NCI-H774 (cell line): ENCODE measurements around the gene ABLIM1.

ENCODE experiments used
- DNase-seq: peaks from one replicate; lab custom pipeline; 2025; lab: John Stamatoyannopoulos, UW

ABLIM1 gene

DNA sequence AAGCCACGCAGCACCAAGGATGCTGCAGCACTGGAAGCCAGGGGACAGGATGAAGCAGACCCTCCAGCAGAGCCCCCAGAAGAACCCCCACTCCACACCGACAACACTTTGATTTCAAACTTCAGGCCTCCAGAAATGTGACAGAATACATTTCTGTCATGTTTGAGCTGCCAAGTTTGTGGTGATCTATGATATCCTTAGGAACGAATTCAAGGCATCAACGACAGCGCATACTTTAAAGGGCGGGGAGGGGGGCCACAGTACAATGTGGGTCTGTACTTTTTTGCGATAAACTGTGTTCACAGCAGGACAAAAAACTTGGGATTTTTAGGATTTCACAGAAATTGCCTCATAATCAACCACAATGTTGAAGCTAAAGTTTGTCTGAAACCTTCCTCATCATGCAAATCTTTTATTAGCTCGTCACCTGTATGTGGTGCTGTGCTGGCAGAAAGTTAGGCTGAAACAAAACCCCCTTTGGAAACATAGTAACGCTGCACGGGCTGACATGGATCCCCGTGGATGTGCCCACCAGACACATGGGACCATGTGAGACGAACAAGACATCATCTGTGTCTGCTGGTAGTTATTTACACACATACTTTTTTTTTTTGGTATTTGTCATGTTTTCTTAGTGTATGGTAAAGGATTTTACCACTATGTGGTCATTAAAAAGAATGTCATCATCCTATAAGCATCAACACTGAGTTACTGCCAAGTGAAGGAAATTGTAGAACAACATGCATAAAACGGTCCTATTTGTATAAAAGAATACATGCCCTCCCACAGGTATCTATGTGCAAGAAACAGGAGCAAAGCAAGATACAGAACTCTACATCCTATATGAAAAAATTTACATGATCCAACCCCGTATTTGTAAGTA, 140.5 kb downstream of the ABLIM1 start:
- no peak for DNase-seq

DNA sequence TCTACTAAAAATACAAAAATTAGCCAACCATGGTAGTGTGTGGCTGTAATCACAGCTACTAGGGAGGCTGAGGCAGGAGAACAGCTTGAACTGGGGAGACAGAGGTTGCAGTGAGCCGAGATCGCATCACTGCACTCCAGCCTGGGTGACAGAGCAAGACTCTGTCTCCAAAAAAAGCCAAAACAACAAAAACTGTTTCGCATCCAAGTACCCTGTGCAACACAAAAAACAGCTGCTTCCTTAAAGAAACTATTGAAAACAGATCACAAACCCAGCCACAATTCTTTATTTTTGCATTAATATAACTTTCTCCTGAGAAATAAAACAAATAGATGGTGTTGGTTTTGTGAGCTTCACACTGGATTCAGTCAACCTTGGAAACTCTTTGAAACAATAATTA, 141.7 kb downstream of the ABLIM1 start:
- no peak for DNase-seq

DNA sequence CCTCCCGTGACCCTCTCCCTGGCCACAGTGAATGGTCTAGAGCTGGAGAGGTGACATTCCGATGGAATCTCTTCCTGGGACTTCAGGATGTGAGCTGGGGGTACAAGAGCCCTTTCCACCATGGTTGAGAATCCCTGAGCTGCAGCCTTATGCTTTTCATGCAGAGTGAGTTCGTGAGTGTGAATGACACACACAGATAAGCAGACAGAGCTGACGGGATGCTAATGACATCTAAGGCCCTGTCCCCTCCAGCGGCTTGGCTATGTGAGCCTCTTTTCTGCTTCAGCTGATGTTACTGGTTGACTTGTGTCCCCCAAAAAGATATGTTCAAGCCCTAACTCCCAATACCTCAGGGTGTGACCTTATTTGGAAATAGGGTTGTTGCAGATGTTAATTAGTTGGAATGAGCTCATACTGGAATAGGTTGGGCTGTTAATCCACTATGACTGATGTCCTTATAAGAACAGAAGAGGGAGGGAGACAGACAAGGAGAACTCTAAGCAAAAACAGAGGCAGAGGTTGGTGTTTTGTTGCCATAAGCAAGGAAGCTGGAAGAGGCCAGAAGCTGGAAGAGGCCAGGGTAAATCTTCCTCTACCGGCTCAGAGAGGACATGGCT, 142.7 kb downstream of the ABLIM1 start:
- no peak for DNase-seq

DNA sequence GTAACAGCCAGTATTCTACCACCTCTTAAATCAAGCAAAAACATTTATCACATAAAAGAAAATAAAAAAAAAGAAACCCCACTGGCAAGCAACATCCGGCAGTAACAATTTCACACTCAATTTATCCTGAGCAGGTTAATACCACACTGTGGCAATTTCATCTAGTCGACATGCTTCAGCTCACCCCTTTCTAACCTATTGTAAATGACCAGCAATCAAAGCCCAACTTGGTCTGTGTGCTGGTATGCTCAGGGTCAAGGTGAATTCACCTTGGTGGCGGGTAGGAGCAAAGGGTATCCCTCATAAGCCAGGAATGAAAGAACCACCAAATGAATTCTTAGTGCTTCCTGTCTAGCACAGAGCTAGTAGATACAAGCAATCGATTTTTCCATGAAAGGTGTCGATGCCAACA, 144.7 kb downstream of the ABLIM1 start:
- no peak for DNase-seq

DNA sequence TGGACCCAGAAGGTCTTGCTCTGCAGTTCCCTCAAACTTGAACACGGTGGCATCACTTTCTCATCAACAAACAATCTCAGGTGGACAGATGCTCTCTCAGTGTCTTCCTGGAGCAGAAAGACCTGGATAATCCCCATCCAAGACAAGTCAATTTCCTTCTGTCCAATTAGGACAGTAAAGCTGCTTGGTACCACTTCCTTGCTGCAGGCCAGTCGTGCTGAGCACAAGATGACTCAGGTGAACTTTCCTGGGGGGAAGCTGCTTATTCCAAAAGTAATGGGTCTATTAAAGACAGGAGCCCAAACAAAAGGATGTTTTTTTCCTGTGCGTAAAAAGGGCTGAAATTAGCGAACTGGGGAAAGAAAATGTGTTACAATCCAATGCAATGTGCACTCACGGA, 146.2 kb downstream of the ABLIM1 start:
- DNase-seq = no peak

DNA sequence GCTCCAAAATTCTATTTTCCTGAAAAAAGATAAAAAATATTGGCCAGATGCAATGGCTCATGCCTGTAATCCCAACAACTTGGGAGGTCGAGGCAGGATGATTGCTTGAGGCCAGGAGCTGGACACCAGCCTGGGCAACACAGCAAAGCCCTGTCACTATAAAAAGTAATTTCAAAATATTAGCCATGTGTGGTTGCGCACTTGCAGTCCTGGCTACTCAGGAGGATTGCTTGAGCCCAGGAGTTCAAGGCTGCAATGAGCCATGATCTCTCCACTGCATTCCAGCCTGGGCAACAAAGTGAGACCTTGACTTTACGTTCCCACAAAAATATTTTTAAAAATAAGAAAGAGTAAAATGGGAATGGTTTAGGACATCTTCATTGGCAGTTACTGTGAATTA, 149.7 kb downstream of the ABLIM1 start:
- DNase-seq = no peak

DNA sequence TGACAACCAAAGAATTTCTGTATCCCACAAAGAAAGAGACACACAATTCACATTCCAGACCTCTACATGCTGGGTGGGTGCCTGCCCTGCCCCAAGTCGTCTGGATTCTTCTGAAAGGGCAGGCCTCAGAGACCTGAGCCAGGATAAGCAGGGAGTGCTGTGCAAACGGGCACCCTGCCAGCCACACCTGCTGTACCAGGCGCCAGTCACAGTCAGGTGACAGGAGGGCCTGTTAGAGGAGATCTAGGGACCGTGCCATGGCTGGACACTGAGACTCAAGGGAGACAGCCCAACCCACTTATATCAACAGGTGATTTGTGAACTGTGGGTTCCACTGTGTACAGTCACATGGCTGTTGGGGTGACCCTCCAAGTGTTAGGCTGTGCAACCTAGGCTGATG, 150.6 kb downstream of the ABLIM1 start:
- peak; percentile 52 for DNase-seq

DNA sequence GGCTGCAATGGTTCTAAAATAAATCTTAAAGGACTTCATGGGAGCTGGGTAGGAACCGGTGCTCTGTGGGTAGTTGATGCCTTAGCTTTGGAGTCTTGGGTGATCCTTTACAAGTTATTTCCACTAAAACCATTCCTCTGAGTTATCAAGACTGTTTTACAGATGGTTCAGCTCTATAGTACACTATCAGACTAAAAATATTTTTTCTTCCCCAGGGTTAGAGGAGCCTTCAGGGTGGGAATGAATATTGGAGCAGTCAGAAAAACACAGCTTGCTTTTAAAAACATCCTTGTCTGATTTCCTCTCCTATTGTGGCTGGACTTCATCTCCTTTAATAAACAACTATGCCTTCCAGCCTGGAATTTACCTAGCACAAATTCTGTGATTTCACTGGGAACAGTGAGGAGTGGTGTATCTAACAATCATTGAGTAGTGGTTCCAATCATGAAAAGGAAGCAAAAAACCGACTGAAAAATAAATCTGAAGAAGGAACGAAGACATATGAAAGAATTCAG, 151.1 kb downstream of the ABLIM1 start:
- no peak for DNase-seq

DNA sequence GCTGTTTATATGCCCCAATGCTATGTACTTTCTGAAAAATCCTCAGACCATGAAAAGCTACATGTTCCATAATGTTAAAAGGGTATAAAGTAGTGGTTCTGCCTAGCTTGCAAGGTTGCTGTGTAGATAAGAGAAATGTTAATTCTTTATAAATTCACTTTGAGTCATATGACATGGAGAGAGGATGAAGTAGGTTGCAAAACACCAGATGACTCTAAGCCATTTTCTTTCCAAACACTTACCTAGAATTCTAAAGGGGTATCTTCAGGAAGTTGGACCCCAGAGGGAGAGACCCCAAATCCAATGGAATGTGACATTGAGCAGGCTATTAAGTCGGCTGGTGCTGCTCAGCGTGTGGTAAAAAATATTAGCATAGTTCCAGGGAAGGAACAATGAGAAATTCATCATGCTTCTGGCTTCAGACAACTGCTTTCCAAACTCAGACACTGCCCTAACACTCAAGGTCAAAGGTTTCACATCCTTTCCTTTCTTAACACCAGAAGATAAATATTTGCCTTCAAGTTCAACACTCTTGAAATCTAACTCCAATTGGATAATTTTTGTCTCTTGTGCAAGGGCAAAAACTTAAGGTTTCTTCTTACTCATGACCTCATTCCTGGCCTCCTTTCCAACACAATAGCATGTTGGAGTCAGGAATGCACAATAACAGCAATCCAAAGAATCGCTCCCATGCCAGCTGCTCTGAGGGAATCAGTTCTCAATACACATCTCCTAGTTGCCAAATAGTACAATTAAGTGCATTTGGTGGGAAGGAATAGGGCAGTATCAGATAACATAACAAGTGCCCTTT, 153.1 kb downstream of the ABLIM1 start:
- DNase-seq = no peak

DNA sequence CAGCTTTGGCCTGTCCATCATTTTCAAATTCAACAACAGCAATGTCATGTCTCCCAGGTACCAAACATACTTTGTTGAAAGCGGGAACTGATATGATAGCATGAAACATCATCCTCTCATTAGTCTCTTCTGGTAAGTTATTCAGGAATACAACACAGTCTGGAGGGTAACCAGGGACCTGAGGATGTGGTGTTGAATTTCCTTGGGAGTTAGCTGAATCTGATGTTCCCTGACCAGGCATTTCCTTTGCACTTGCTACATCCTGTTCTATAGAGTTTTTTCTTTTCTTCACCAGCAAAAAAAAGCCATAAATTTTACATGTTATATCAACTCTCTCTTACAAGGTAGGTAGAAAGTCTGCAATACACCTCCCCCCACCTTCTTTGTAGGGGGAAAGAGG, 156.0 kb downstream of the ABLIM1 start:
- DNase-seq = no peak

DNA sequence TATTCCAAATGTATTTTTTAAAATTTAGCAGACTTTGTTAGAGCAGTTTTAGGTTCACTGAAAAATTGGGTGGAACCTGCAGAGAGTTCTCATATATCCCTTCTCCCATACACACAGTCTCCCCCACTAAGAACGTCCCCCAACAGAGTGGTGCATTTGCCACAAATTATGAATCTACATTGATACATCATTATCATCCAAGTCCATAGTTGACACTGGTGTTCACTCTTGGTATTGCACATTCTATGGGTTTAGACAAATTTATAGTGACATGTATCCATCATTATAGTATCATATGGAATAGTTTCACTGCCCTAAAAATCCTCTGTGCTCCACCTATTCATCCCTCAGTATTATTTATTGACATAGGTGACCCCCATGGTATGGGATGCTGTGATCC, 156.4 kb downstream of the ABLIM1 start:
- no peak for DNase-seq

DNA sequence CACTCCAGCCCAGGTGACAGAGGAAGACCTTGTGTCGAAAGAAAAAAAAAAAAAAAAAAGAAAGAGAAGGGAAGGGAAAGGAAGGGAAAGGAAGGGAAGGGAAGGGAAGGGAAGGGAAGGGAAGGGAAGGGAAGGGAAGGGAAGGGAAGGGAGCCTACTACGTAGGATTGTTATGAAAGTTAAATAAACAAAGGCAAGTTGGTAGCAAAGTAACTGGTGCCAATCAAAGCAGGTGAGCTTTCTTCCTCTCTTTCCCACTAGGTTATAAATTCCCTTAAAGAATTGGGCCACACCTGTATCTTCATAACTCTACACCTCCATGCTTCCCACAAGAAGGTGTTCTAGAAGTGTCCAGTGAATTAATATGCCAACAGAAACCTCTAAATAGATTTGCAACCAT, 157.4 kb downstream of the ABLIM1 start:
- DNase-seq = no peak

DNA sequence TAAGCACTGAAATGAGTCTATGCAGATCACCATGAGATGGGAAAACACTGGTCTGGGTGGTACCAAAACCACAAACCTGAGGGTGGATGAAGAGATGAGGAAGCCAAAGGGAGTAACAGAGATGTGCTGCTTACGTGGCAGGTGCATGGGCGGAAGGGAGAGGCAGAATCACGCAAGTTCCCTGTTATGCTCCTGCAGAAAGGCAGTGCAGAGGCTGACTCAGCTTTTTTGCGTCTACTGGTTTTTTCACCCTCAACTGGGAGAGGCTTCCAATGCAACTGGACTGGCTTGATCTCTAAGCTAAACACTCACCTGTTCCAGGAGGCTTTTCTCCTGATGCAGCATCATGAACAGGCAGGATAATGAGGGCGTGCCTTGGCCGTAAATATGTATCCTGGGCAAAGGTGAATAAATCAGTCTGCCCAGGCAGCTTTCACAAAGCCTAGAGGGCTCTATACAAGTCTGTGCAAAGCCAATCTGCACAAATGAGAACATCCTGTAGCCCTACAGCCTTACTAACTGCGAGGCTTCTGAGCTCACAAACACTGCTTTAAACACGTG, 158.4 kb downstream of the ABLIM1 start:
- peak; percentile 10 for DNase-seq

DNA sequence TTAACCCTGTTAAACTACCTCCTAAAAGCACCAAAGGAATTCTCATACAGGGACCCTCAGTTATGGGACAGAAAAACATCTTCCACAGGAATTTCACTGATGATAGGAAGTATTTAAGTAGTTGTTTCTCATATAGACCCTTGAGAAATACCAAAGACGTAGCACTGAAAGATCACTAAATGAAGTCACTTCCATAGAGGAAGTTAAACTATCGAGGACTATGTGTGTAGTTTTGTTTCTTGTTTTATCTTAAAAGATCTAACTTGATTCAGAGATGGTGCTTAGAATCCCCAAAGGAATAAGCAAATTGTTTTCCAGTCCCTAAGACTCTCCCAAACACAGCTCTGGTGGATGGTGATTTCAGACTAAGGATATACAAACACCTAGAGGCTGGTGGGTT, 159.0 kb downstream of the ABLIM1 start:
- no peak for DNase-seq

DNA sequence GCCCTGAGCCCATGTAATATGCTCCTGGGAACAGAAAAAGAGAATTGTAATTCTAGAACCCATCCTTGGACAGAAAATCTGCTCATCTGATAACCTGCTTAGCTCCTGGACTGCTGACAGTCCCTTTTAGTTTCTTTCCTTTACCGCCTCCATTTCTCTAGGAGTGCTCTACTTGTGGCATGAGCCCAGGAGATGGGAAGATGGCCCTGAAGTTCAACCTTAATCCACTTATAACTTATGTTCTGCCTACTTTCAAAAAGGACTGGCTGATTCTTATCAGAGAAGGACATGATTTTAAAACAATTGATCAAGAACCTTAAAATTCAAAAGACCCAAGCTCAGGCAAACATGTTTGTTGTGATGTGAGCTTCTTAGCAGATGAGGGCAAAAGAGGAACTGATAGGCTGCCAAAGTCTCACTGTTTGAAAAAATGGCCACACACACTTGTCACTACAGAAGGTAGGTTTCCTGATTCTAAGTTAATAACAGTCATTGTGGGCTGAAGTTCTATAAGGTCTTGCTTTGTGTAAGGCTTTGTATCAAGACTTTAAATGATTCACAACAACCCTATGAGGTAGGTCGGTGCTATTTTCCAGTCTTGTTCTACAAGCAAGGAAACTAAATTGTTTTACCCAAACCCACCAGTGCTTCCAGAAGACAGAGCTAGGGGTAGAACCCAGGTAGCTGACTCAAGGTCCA, 159.5 kb downstream of the ABLIM1 start:
- DNase-seq = no peak

DNA sequence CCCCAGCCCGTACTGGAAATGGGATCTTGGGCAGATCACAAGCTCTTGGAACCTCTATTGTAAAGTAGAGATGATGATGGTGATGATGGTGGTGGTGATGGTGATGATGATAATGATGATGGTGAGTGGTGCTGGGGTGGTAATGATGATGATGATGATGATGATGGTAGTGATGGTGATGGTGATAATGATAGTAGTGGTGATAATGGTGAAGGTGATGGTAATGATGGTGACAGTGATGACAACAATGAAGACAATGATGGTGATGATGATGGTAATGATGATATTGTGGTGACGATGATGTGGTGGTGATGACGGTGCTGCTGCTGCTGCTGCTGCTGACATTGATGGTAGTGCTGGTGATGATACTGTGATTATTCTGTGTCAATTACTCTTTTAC, 162.8 kb downstream of the ABLIM1 start:
- DNase-seq = no peak

DNA sequence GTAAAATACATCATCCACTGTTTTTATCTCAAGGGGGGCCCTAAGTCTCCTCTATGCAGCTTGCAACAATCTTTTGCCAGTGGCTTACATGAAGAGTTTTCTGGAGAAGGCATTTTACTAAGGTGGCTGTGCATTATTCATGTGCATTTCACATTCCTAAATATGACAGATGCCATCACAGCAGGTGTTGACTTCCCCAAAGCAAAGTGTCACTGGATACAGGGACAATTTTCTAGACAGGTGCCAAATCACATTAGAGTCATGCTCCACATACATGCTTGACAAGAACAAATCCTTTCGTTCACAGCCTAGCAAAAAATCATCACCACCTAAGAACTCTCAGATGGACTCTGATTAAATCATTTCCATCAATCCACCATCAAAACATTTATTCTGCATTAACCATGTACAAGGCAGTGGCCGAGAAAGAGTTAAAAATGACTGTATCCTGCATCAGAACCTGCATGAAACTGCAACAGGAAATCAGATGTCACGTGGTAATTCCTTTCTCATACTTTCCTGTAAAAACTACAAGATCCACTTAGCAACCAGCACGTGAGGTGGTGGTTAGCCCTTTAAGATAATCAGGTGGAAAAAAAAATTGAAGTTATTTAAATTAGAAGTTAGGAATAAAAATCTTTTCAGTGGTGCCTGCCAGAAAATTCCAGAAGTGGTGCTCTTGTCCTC, 165.6 kb downstream of the ABLIM1 start:
- no peak for DNase-seq

DNA sequence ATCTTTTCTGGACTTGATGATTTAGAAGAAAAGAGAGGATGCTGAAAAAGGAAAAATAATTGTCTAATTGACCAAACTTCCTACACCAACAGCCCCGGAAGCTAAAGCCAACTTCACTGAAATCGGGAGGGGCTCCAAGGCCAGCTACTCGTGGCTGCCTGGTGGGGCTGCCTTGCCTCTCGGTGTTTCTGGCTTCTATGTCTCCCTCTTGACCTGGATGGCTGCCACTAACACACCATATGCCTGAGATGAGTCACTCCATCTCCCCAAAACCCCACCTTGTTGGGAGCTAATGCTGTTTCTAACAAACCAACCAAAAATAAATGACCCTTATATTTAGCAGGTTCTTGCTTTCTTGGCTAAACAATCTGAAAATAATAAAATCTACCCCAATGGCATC, 166.1 kb downstream of the ABLIM1 start:
- no peak for DNase-seq

DNA sequence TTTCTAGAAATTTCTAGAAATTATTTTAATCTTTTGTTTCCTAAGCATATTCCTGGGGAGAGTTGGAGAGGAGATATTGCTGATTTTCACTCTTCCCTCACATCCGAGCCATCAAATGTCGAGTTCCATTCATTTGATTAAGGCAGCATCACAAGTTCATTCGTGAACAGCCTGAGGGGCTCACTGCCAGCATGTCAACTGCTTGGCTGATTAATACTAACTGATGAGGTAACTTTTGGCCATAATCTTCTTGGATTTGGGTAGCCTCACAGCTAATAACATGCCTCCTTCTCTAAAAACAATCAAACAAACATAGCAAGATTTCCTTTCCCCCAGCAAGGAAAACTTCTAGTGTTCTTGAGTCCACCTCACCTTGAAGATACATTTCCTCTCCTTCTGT, 166.7 kb downstream of the ABLIM1 start:
- DNase-seq = no peak

DNA sequence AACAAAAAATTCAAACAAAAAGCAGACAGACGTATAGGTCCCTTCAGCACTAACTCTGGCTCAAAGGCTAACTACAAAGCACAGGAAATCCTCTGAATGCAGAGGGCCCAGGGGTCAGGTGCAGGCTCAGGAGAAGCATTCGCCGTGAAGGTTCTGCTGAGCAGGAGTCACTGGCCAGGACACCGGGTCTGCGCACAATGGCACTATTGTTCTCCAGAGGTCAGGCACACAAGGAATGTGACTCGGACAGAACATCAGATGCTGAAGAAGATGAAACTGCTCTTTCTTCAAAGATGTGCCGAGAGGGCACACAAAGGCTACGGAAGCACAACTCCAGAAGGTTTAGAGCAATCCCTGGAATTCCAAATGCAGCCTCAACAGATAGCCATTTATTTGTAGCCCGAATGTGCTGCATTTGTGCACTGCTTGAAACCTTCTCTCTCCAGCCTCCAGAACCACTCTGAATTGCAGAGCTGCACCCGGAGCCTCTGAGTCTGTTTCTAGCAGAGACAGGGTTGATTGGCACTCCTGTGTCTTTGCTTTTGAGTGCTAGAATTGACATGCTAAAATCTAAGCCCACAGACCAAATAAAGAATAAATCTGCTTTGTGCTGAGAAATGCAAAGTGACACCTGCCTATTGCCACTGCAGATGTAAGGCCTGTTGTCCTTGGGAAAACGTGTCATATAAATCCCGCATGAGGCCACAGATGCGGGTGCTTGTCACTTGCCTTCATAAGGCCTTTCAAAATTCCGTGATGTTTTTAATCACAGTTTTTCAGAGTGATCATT, 168.4 kb downstream of the ABLIM1 start:
- no peak for DNase-seq
